ENCODE measurements around the gene LLGL1. TPM values are rescaled to one million over a fixed set of nuclear protein-coding genes. Genes with fewer than 3 reads are reported as not detected.

Gene LLGL1
- total and polyA plus RNA-seq, 2 donors (not counting 1 experiment from before 2014, with no cell fraction given) = 15.1 to 32.2 TPM

DNA sequence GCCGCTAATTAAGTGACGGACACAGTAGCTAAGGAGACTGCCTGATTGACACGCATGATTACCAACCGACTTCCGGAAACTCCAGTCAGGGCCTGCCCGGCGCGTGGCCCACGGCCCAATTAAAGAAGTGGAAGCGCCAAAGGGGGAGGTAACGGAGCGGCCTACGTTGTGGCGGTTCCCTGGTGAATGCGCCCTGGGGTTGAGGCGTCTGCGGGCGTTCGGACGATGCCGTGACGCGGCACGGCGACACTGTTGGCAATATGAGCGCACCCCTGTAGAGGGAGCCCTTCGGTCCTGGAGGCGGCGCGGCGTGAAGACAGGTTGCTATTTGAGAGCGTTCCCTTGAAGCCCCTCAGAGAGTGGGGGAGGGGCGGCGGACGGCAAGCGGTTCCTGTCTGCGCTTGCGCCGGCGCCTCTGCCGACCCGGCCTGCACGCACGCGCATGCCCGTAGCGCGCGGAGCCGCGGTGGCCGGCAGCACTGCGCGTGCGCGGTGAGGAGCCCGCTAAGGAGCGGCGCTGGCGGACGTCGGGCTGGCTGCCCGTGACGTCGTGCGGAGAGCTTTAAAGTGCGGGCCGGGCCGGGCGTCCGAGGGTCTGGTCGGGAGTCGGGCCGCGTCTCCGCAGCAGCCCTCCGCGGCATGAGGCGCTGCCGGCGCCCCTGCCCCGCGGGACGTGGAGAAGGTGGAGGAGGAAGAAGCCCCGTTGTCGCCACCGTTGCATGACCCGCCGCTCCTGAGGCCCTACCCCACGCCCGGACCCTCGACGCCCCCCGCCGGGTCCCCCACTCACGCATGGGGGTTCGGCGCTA lies 41.9 kb upstream of the LLGL1 start, which contains the start of gene ALKBH5:
Gene ALKBH5, plus strand, starts transcription at position 495 of the 809 bp plus-strand sequence. CDS start 416 bp downstream, outside the sequence.
- Histone ChIP-seq H3K4me3 (replicated peaks in 1 of 4; ENCODE audit: control extremely low read depth in 1 of 4, insufficient read depth in 1 of 4, low read depth in 3 of 4, low read length in 4 of 4) (peak within 1 kb of the TSS; percentile 59 to 87 (median 79)), H2AFZ (ENCODE audit: low read length) (peak within 1 kb of the TSS; percentile 90), H3K4me1 (ENCODE audit: control insufficient read depth, extremely low read depth, insufficient read depth, low read length) (peaks cover 19% of the 10 kb centered on the region), H3K36me3 (ENCODE audit: control insufficient read depth, insufficient read depth, low read length) (peaks cover 4% of the 10 kb centered on the region), H3K4me2 (ENCODE audit: extremely low read depth, insufficient read depth, low read length) (peak within 1 kb of the TSS; percentile 100), H3K27ac (ENCODE audit: insufficient read depth, low read length) (peak within 1 kb of the TSS; percentile 97), H3K9ac (ENCODE audit: insufficient read depth, low read length) (peak within 1 kb of the TSS; percentile 93), H3K79me2 (ENCODE audit: control insufficient read depth, insufficient read depth, low read length) (peaks cover 46% of the 10 kb centered on the region), H3K27me3 (ENCODE audit: control insufficient read depth, insufficient read depth, low read length) (no peaks in the 10 kb centered on the region), H3K9me3 (ENCODE audit: control insufficient read depth, insufficient read depth, low read depth, low read length) (no peaks in the 10 kb centered on the region), H4K20me1 (ENCODE audit: control insufficient read depth, extremely low read depth, insufficient read depth, low read length) (peaks cover 2% of the 10 kb centered on the region)
- TF ChIP-seq EZH2 (IDR thresholded peaks at IDR 0.05; ENCODE audit: low read length, missing control alignments) = no peak
- TF ChIP-seq, protein P1, sequence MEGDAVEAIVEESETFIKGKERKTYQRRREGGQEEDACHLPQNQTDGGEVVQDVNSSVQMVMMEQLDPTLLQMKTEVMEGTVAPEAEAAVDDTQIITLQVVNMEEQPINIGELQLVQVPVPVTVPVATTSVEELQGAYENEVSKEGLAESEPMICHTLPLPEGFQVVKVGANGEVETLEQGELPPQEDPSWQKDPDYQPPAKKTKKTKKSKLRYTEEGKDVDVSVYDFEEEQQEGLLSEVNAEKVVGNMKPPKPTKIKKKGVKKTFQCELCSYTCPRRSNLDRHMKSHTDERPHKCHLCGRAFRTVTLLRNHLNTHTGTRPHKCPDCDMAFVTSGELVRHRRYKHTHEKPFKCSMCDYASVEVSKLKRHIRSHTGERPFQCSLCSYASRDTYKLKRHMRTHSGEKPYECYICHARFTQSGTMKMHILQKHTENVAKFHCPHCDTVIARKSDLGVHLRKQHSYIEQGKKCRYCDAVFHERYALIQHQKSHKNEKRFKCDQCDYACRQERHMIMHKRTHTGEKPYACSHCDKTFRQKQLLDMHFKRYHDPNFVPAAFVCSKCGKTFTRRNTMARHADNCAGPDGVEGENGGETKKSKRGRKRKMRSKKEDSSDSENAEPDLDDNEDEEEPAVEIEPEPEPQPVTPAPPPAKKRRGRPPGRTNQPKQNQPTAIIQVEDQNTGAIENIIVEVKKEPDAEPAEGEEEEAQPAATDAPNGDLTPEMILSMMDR (conservative IDR thresholded peaks at IDR 0.05 in 1 of 2, IDR thresholded peaks at IDR 0.05 in 1 of 2; ENCODE audit: low read depth in 1 of 2, low read length in 2 of 2) = peak in 1 of 2 donors; percentile 29
- DNase-seq (ENCODE audit: low read depth in 2 of 2) = peak; percentile 100

DNA sequence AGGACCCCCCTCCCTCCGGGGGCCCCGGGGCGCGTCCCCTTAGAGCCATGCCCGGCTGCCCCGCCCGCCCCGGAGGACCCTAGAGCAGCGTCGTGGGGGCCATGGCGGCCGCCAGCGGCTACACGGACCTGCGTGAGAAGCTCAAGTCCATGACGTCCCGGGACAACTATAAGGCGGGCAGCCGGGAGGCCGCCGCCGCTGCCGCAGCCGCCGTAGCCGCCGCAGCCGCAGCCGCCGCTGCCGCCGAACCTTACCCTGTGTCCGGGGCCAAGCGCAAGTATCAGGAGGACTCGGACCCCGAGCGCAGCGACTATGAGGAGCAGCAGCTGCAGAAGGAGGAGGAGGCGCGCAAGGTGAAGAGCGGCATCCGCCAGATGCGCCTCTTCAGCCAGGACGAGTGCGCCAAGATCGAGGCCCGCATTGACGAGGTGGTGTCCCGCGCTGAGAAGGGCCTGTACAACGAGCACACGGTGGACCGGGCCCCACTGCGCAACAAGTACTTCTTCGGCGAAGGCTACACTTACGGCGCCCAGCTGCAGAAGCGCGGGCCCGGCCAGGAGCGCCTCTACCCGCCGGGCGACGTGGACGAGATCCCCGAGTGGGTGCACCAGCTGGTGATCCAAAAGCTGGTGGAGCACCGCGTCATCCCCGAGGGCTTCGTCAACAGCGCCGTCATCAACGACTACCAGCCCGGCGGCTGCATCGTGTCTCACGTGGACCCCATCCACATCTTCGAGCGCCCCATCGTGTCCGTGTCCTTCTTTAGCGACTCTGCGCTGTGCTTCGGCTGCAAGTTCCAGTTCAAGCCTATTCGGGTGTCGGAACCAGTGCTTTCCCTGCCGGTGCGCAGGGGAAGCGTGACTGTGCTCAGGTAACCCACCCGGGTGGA lies 41.0 kb upstream of the LLGL1 start:
- peaks cover 4% of the 10 kb centered on the region for H3K36me3 ChIP-seq (ENCODE audit: control insufficient read depth, insufficient read depth, low read length)
- TF ChIP-seq, protein P1 (conservative IDR thresholded peaks at IDR 0.05 in 1 of 2, IDR thresholded peaks at IDR 0.05 in 1 of 2; ENCODE audit: low read depth in 1 of 2, low read length in 2 of 2) = no peak
- no peak for TF ChIP-seq EZH2 (IDR thresholded peaks at IDR 0.05; ENCODE audit: low read length, missing control alignments)
- peaks cover 2% of the 10 kb centered on the region for H4K20me1 ChIP-seq (ENCODE audit: control insufficient read depth, extremely low read depth, insufficient read depth, low read length)
- peak overlapping the region; percentile 93 for H3K9ac ChIP-seq (ENCODE audit: insufficient read depth, low read length)
- peaks cover 54% of the 10 kb centered on the region for H3K79me2 ChIP-seq (ENCODE audit: control insufficient read depth, insufficient read depth, low read length)
- peak overlapping the region; percentile 59 to 87 (median 79) for H3K4me3 ChIP-seq (replicated peaks in 1 of 4; ENCODE audit: control extremely low read depth in 1 of 4, insufficient read depth in 1 of 4, low read depth in 3 of 4, low read length in 4 of 4)
- no peaks in the 10 kb centered on the region for H3K9me3 ChIP-seq (ENCODE audit: control insufficient read depth, insufficient read depth, low read depth, low read length)
- H3K27ac ChIP-seq (ENCODE audit: insufficient read depth, low read length) = peak overlapping the region; percentile 97
- H3K4me2 ChIP-seq (ENCODE audit: extremely low read depth, insufficient read depth, low read length) = peak overlapping the region; percentile 100
- peaks cover 19% of the 10 kb centered on the region for H3K4me1 ChIP-seq (ENCODE audit: control insufficient read depth, extremely low read depth, insufficient read depth, low read length)
- peak; percentile 34 to 48 for DNase-seq (ENCODE audit: low read depth in 2 of 2)
- H2AFZ ChIP-seq (ENCODE audit: low read length) = no peak overlapping the region
- H3K27me3 ChIP-seq (ENCODE audit: control insufficient read depth, insufficient read depth, low read length) = no peaks in the 10 kb centered on the region

DNA sequence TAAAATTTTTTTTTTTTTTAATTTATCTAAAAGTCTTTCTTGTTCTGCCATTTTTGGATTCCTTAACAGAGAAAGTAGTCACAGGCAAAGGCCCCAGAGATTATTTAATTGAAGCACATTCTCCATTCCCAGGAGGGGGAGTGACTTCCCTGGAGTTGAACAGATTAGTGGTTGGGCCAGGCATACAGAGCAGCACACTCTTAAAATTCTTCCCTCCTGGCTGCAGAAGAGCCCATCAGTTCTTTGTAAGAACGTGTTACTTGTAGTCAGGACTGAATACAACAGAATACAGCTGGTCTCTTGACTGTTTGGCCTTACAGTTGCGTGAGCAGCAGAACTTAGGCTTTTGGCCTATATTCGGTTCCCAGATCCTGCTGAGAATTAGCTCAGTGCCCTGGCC lies 40.0 kb upstream of the LLGL1 start:
- Histone ChIP-seq H3K27me3 (ENCODE audit: control insufficient read depth, insufficient read depth, low read length) (no peaks in the 10 kb centered on the region), H2AFZ (ENCODE audit: low read length) (no peak overlapping the region), H4K20me1 (ENCODE audit: control insufficient read depth, extremely low read depth, insufficient read depth, low read length) (peaks cover 2% of the 10 kb centered on the region), H3K36me3 (ENCODE audit: control insufficient read depth, insufficient read depth, low read length) (peaks cover 4% of the 10 kb centered on the region), H3K4me2 (ENCODE audit: extremely low read depth, insufficient read depth, low read length) (peak overlapping the region; percentile 100), H3K27ac (ENCODE audit: insufficient read depth, low read length) (peak overlapping the region; percentile 97), H3K79me2 (ENCODE audit: control insufficient read depth, insufficient read depth, low read length) (peaks cover 64% of the 10 kb centered on the region), H3K4me1 (ENCODE audit: control insufficient read depth, extremely low read depth, insufficient read depth, low read length) (peaks cover 22% of the 10 kb centered on the region), H3K9me3 (ENCODE audit: control insufficient read depth, insufficient read depth, low read depth, low read length) (no peaks in the 10 kb centered on the region), H3K4me3 (replicated peaks in 1 of 4; ENCODE audit: control extremely low read depth in 1 of 4, insufficient read depth in 1 of 4, low read depth in 3 of 4, low read length in 4 of 4) (peak overlapping the region; percentile 59 to 87 (median 79)), H3K9ac (ENCODE audit: insufficient read depth, low read length) (peak overlapping the region; percentile 20)
- DNase-seq (ENCODE audit: low read depth in 2 of 2) = peak; percentile 58 to 68
- TF ChIP-seq EZH2 (IDR thresholded peaks at IDR 0.05; ENCODE audit: low read length, missing control alignments) = no peak
- TF ChIP-seq, protein P1 (conservative IDR thresholded peaks at IDR 0.05 in 1 of 2, IDR thresholded peaks at IDR 0.05 in 1 of 2; ENCODE audit: low read depth in 1 of 2, low read length in 2 of 2) = no peak

Measured in fibroblast of lung (primary cell).